T-helper 1 cell treated with Interleukin-12 subunit alpha and Interleukin-12 subunit beta and Interleukin-4 antibody, amounts not matched to agents 30 μg/mL and 1 μg/mL, for 36 hours (primary cell): Measurements from ENCODE around the gene SLF2.

Experiments used
- H3K27ac Mint-ChIP-seq: one replicate; pipeline ENCODE4 v1.8.0; 2021; ENCODE audit warnings: mild to moderate bottlenecking, mixed read lengths
- H3K27me3 Mint-ChIP-seq: one replicate; pipeline ENCODE4 v1.8.0; 2021; ENCODE audit warnings: low read depth, mixed read lengths
- H3K36me3 Mint-ChIP-seq: one replicate; pipeline ENCODE4 v1.8.0; 2021; ENCODE audit warnings: low read depth, mixed read lengths
- H3K4me1 Mint-ChIP-seq: one replicate; pipeline ENCODE4 v1.8.0; 2021; ENCODE audit warnings: low read depth, mixed read lengths
- H3K4me3 Mint-ChIP-seq: one replicate; pipeline ENCODE4 v1.8.0; 2021; ENCODE audit warnings: mild to moderate bottlenecking, moderate library complexity, mixed read lengths
- H3K9me3 Mint-ChIP-seq: one replicate; pipeline ENCODE4 v1.8.0; 2021; ENCODE audit warnings: mixed read lengths

The SLF2 gene

GRCh38 chr10:100904917-100905316 is 7.8 kb upstream of the SLF2 start:
- Mint-ChIP-seq H3K27ac (no peak overlapping the region), H3K9me3 (no peaks in the 10 kb centered on the region), H3K27me3 (peaks cover 31% of the 10 kb centered on the region), H3K36me3 (no peaks in the 10 kb centered on the region), H3K4me3 (no peak overlapping the region), H3K4me1 (peaks cover 12% of the 10 kb centered on the region)

- Mint-ChIP-seq H3K36me3 (no peaks in the 10 kb centered on the region), H3K27me3 (peaks cover 17% of the 10 kb centered on the region), H3K4me1 (peaks cover 15% of the 10 kb centered on the region), H3K4me3 (no peak overlapping the region), H3K9me3 (no peaks in the 10 kb centered on the region), H3K27ac (no peak overlapping the region)
Observed at GRCh38 chr10:100907175-100907574, 5.6 kb upstream of the SLF2 start.

- H3K4me3 Mint-ChIP-seq = no peak overlapping the region
- peaks cover 17% of the 10 kb centered on the region for H3K27me3 Mint-ChIP-seq
- H3K4me1 Mint-ChIP-seq = peaks cover 17% of the 10 kb centered on the region
- H3K36me3 Mint-ChIP-seq = peaks cover under 1% of the 10 kb centered on the region
- no peaks in the 10 kb centered on the region for H3K9me3 Mint-ChIP-seq
- H3K27ac Mint-ChIP-seq = no peak overlapping the region
Observed at GRCh38 chr10:100907773-100908363, 4.9 kb upstream of the SLF2 start.

- Mint-ChIP-seq H3K4me1 (peaks cover 19% of the 10 kb centered on the region), H3K27ac (no peak overlapping the region), H3K4me3 (no peak overlapping the region), H3K27me3 (peaks cover 12% of the 10 kb centered on the region), H3K9me3 (no peaks in the 10 kb centered on the region), H3K36me3 (peaks cover 4% of the 10 kb centered on the region)
Observed at GRCh38 chr10:100908378-100908777, 4.4 kb upstream of the SLF2 start.

- no peak overlapping the region for H3K27ac Mint-ChIP-seq
- H3K4me3 Mint-ChIP-seq = no peak overlapping the region
- peaks cover 2% of the 10 kb centered on the region for H3K27me3 Mint-ChIP-seq
- no peaks in the 10 kb centered on the region for H3K9me3 Mint-ChIP-seq
- H3K36me3 Mint-ChIP-seq = peaks cover 9% of the 10 kb centered on the region
- H3K4me1 Mint-ChIP-seq = peaks cover 29% of the 10 kb centered on the region
Observed at GRCh38 chr10:100909501-100910263, 3.1 kb upstream of the SLF2 start.

GRCh38 chr10:100911472-100911871 is 1.3 kb upstream of the SLF2 start:
- Mint-ChIP-seq H3K27me3 (no peaks in the 10 kb centered on the region), H3K4me1 (peaks cover 34% of the 10 kb centered on the region), H3K36me3 (peaks cover 17% of the 10 kb centered on the region), H3K4me3 (no peak overlapping the region), H3K27ac (no peak overlapping the region), H3K9me3 (no peaks in the 10 kb centered on the region)

GRCh38 chr10:100912013-100912604 is 654 bp upstream of the SLF2 start:
- peak overlapping the region; percentile 78 for H3K27ac Mint-ChIP-seq
- peaks cover 33% of the 10 kb centered on the region for H3K4me1 Mint-ChIP-seq
- no peaks in the 10 kb centered on the region for H3K27me3 Mint-ChIP-seq
- H3K4me3 Mint-ChIP-seq = peak overlapping the region; percentile 92
- H3K36me3 Mint-ChIP-seq = peaks cover 22% of the 10 kb centered on the region
- H3K9me3 Mint-ChIP-seq = no peaks in the 10 kb centered on the region

GRCh38 chr10:100913470-100913865 is 705 bp downstream of the SLF2 start:
- Mint-ChIP-seq H3K4me3 (peak overlapping the region; percentile 92), H3K27ac (peak overlapping the region; percentile 90), H3K36me3 (peaks cover 22% of the 10 kb centered on the region), H3K9me3 (no peaks in the 10 kb centered on the region), H3K27me3 (no peaks in the 10 kb centered on the region), H3K4me1 (peaks cover 28% of the 10 kb centered on the region)

- Mint-ChIP-seq H3K9me3 (no peaks in the 10 kb centered on the region), H3K36me3 (peaks cover 28% of the 10 kb centered on the region), H3K4me1 (peaks cover 21% of the 10 kb centered on the region), H3K27me3 (no peaks in the 10 kb centered on the region), H3K27ac (no peak overlapping the region), H3K4me3 (no peak overlapping the region)
Observed at GRCh38 chr10:100917071-100917470, 4.3 kb downstream of the SLF2 start.

GRCh38 chr10:100923580-100923979 is 10.8 kb downstream of the SLF2 start:
- Mint-ChIP-seq H3K4me3 (no peak overlapping the region), H3K9me3 (no peaks in the 10 kb centered on the region), H3K4me1 (peaks cover 12% of the 10 kb centered on the region), H3K27ac (no peak overlapping the region), H3K36me3 (peaks cover 46% of the 10 kb centered on the region), H3K27me3 (no peaks in the 10 kb centered on the region)

- Mint-ChIP-seq H3K27me3 (no peaks in the 10 kb centered on the region), H3K36me3 (peaks cover 55% of the 10 kb centered on the region), H3K9me3 (no peaks in the 10 kb centered on the region), H3K4me3 (no peak overlapping the region), H3K4me1 (peaks cover 12% of the 10 kb centered on the region), H3K27ac (no peak overlapping the region)
Observed at GRCh38 chr10:100927266-100927665, 14.5 kb downstream of the SLF2 start.

GRCh38 chr10:100928039-100928438 is 15.3 kb downstream of the SLF2 start:
- H3K27me3 Mint-ChIP-seq = no peaks in the 10 kb centered on the region
- no peak overlapping the region for H3K27ac Mint-ChIP-seq
- no peaks in the 10 kb centered on the region for H3K9me3 Mint-ChIP-seq
- no peak overlapping the region for H3K4me3 Mint-ChIP-seq
- peaks cover 57% of the 10 kb centered on the region for H3K36me3 Mint-ChIP-seq
- peaks cover 12% of the 10 kb centered on the region for H3K4me1 Mint-ChIP-seq

GRCh38 chr10:100930368-100930767 is 17.6 kb downstream of the SLF2 start:
- peaks cover 3% of the 10 kb centered on the region for H3K4me1 Mint-ChIP-seq
- peaks cover 46% of the 10 kb centered on the region for H3K36me3 Mint-ChIP-seq
- no peak overlapping the region for H3K27ac Mint-ChIP-seq
- no peaks in the 10 kb centered on the region for H3K27me3 Mint-ChIP-seq
- no peaks in the 10 kb centered on the region for H3K9me3 Mint-ChIP-seq
- no peak overlapping the region for H3K4me3 Mint-ChIP-seq

GRCh38 chr10:100934084-100934659 is 21.4 kb downstream of the SLF2 start:
- no peaks in the 10 kb centered on the region for H3K9me3 Mint-ChIP-seq
- H3K36me3 Mint-ChIP-seq = peaks cover 32% of the 10 kb centered on the region
- H3K27me3 Mint-ChIP-seq = no peaks in the 10 kb centered on the region
- H3K27ac Mint-ChIP-seq = no peak overlapping the region
- no peak overlapping the region for H3K4me3 Mint-ChIP-seq
- H3K4me1 Mint-ChIP-seq = no peaks in the 10 kb centered on the region
